OCI-LY7 (cell line): Measurements from ENCODE around the gene CCNJ.

Source experiments
- CTCF ChIP-seq: fragments of 200-600 bp; sonication (generic); conservative IDR thresholded peaks from 2 replicates; pipeline ENCODE4 v1.5.1; 2014; ENCODE audit warnings: mild to moderate bottlenecking, antibody characterized with exemption, low read length, moderate library complexity, mixed read lengths
- EZH2phosphoT487 ChIP-seq: fragments of 200-600 bp; sonication (generic); IDR thresholded peaks from 2 replicates; pipeline ENCODE4 v1.6.1; 2018; ENCODE audit warnings: low read depth, borderline replicate concordance, mild to moderate bottlenecking, mixed run types, antibody characterized with exemption, low read length, moderate library complexity, mixed read lengths

GRCh38 chr10:96043893-96044715, 721 bp downstream of the CCNJ start:
- no peak for TF ChIP-seq EZH2phosphoT487
- no peak for TF ChIP-seq CTCF
